Lower leg skin (tissue), 4 donors: ENCODE data around the gene BANP. TPM values are rescaled to one million over a fixed set of nuclear protein-coding genes. Genes with fewer than 3 reads are reported as not detected.
"Not testable (repeated sequence)": the region's sequence is repeated elsewhere in the genome, so short reads cannot be mapped to it uniquely, and the experiment has no call there.

Source experiments
- DNase-seq, 2 donors: peaks; one replicate each; pipeline ENCODE4 v3.0.0-alpha.2; 2019; ENCODE audit warnings: low spot score in 2 of 2
- H3K4me3 ChIP-seq: fragments of 200-600 bp; sonication (generic); 2 replicates; pipeline ENCODE4 v1.5.1; 2017; ENCODE audit warnings: mild to moderate bottlenecking, low read depth; ENCODE audit not compliant: poor library complexity, severe bottlenecking
- CTCF ChIP-seq, 3 donors: fragments of 450-650 bp; IDR thresholded peaks; one replicate each; pipeline ENCODE4 v1.5.1; 2016; ENCODE audit warnings: antibody characterized with exemption in 3 of 3, mild to moderate bottlenecking in 3 of 3, moderate library complexity in 2 of 3
- POLR2A ChIP-seq, 2 donors: fragments of 450-650 bp; IDR thresholded peaks; one replicate each; pipeline ENCODE4 v1.6.1; 2016 to 2017; ENCODE audit warnings: antibody characterized with exemption in 2 of 2, mild to moderate bottlenecking in 1 of 2, moderate library complexity in 1 of 2
- WGBS, 2 donors: methylation state at CpG; one replicate each; pipeline ENCODE4 v1.1.5; 2018; 5-methylcytosine and 5-hydroxymethylcytosine counted together
- intact Hi-C: fragments of 100-400 bp; cut with DNase I; formaldehyde crosslinking; loops from one replicate; pipeline ENCODE4 v1.15.0; 2023; ENCODE audit warnings: low total_unique reads
- total RNA-seq, 4 donors: library from RNA; depleted of rRNA; stranded (reverse); fragments of >200 nt; gene quantifications; one replicate each; pipeline ENCODE4 v1.1.0, GENCODE V29; 2016

Gene BANP
- total RNA-seq, 4 donors from 2014 or later: 21.6 to 28.7 (median 24.5) TPM

- no peak overlapping the region for H3K4me3 ChIP-seq
- intact Hi-C loops: no loop called here
- WGBS, 2 donors: 80 to 81% methylated on average over 18 to 23 of the region's 23 CpGs
- DNase-seq: no peak
- TF ChIP-seq POLR2A (IDR thresholded peaks at IDR 0.05): no peak
- TF ChIP-seq CTCF (IDR thresholded peaks at IDR 0.05): no peak
These were observed 71.1 kb downstream of the BANP start for GRCh38 chr16:88022076-88023042.

GRCh38 chr16:88023366-88023765 lies 72.1 kb downstream of the BANP start:
- 79 to 90% methylated on average over 4 to 8 of the region's 12 CpGs for WGBS, 2 donors
- TF ChIP-seq POLR2A (IDR thresholded peaks at IDR 0.05) (no peak), CTCF (IDR thresholded peaks at IDR 0.05) (no peak)
- intact Hi-C loops: no loop called here
- no peak for DNase-seq
- no peak overlapping the region for H3K4me3 ChIP-seq

GRCh38 chr16:88023786-88024185 lies 72.6 kb downstream of the BANP start:
- intact Hi-C loops: no loop called here
- TF ChIP-seq CTCF (IDR thresholded peaks at IDR 0.05) (no peak), POLR2A (IDR thresholded peaks at IDR 0.05) (no peak)
- WGBS, 2 donors: 93 to 97% methylated on average over 13 to 16 of the region's 16 CpGs
- H3K4me3 ChIP-seq: no peak overlapping the region
- DNase-seq: no peak

- WGBS, 2 donors: 63 to 73% methylated on average over 21 of the region's 21 CpGs
- H3K4me3 ChIP-seq, intact Hi-C loops, DNase-seq: not testable (repeated sequence)
These were observed 73.4 kb downstream of the BANP start for GRCh38 chr16:88024491-88025085.

GRCh38 chr16:88025086-88025492 lies 73.9 kb downstream of the BANP start:
- DNase-seq: peak; percentile 49 to 93
- H3K4me3 ChIP-seq, intact Hi-C loops: not testable (repeated sequence)
- 23 to 32% methylated on average over 10 of the region's 10 CpGs for WGBS, 2 donors

GRCh38 chr16:88025828-88026555 lies 74.8 kb downstream of the BANP start:
- H3K4me3 ChIP-seq, DNase-seq, intact Hi-C loops: not testable (repeated sequence)
- 95% methylated on average over 24 of the region's 24 CpGs for WGBS, 2 donors
